Stomach (tissue), 9 donors: ENCODE measurements around the gene ZNF462. TPM values are rescaled to one million over a fixed set of nuclear protein-coding genes. Genes with fewer than 3 reads are reported as not detected.

Experiments used
- DNase-seq, 2 donors: peaks; one replicate each; pipeline versions ENCODE4 v3.0.0 to v3.0.0-alpha.2; 2013 to 2019
- H3K27ac ChIP-seq, 5 donors: fragments of 200-600 bp in 4 of 5; sonication (generic) in 4 of 5; one replicate each; pipeline ENCODE4 v1.5.1; 2013 to 2019; ENCODE audit warnings: mild to moderate bottlenecking in 1 of 5, moderate library complexity in 1 of 5
- H3K27me3 ChIP-seq, 3 donors: fragments of 200-600 bp; sonication (generic); one replicate each; pipeline ENCODE4 v1.5.1; 2017 to 2019; ENCODE audit warnings: mixed run types in 1 of 3
- H3K36me3 ChIP-seq, 4 donors: fragments of 200-600 bp; sonication (generic); 1 replicate in 3 of 4; 2 replicates in 1 of 4; pipeline ENCODE4 v1.5.1; 2016 to 2019
- H3K4me1 ChIP-seq, 4 donors: fragments of 200-600 bp; sonication (generic); one replicate each; pipeline ENCODE4 v1.5.1; 2016 to 2019
- H3K4me3 ChIP-seq, 4 donors: fragments of 200-600 bp; sonication (generic) in 3 of 4; one replicate each; pipeline ENCODE4 v1.5.1; 2016 to 2019; ENCODE audit warnings: mild to moderate bottlenecking in 1 of 4
- H3K9me3 ChIP-seq, 4 donors: fragments of 200-600 bp; sonication (generic); one replicate each; pipeline ENCODE4 v1.5.1; 2016 to 2019
- CTCF ChIP-seq, 7 experiments: fragments of 450-650 bp in 4 of 7; fragments of 200-600 bp in 3 of 7; sonication (generic) in 3 of 7; IDR thresholded peaks; one replicate each; pipeline ENCODE4 v1.5.1; 2016 to 2019; ENCODE audit warnings: antibody characterized with exemption in 7 of 7, control low read depth in 2 of 7, mild to moderate bottlenecking in 1 of 7
- EP300 ChIP-seq: sonication (generic); formaldehyde crosslinking; IDR thresholded peaks from one replicate; pipeline ENCODE4 v1.6.1; 2017; ENCODE audit warnings: antibody characterized with exemption
- POLR2A ChIP-seq, 4 donors: fragments of 450-650 bp; IDR thresholded peaks; one replicate each; pipeline ENCODE4 v1.6.1; 2016; ENCODE audit warnings: antibody characterized with exemption in 4 of 4, control low read depth in 2 of 4, mild to moderate bottlenecking in 1 of 4, moderate library complexity in 1 of 4
- POLR2AphosphoS5 ChIP-seq, 3 donors: sonication (generic); formaldehyde crosslinking; IDR thresholded peaks; one replicate each; pipeline ENCODE4 v1.6.1; 2016; ENCODE audit warnings: antibody characterized with exemption in 3 of 3
- WGBS, 5 donors: extraction: QIAGEN DNeasy Blood & Tissue Kit in 3 of 5; methylation state at CpG; one replicate each; pipeline versions ENCODE4 v1.1.5 to v1.1.7; 2013 to 2018; 5-methylcytosine and 5-hydroxymethylcytosine counted together
- intact Hi-C: fragments of 100-400 bp; cut with DNase I; formaldehyde crosslinking; loops from one replicate; pipeline ENCODE4 v1.15.1; 2023; ENCODE audit warnings: low total_unique reads
- polyA plus RNA-seq, 3 donors: library from polyadenylated mRNA; stranded (reverse); fragments of 200-250 nt; gene quantifications; one replicate each; pipeline ENCODE4 v1.2.3, GENCODE V29; 2013
- total RNA-seq, 5 donors: library from RNA; depleted of rRNA; stranded (reverse); fragments of >200 nt; gene quantifications; one replicate each; pipeline versions ENCODE4 v1.1.0 to v1.2.3, GENCODE V29; 2014 to 2016
- donor health status: healthy with polysubstance abuse.
- donor health status: Bipolar disorder and iron deficiency.
- donor health status: healthy.

ZNF462 gene
- total and polyA plus RNA-seq, 8 donors: 0.50 to 60.1 (median 10.1) TPM

DNA sequence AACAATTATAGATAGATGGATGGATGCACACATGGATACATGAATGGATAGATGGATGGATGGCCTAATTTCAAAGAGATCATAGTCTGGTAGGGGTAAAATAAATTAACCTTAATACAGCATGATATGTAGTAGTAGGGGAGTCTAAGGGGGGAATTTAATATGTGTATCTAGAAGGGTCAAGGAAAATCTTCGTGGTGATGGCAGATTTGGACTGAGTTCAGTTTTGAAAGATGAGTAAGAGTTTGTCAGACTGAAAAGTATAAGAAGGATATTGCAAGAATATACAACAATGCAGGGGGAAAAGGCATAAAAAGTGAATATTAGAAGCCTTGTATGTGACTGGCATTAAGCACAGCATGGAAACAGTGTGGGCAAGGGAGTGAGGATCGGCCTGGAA lies 98.7 kb downstream of the ZNF462 start:
- intact Hi-C loops: no loop called here
- no peaks in the 10 kb centered on the region for H3K9me3 ChIP-seq
- H3K27me3 ChIP-seq: no peaks in the 10 kb centered on the region
- no peaks in the 10 kb centered on the region for H3K4me1 ChIP-seq
- H3K27ac ChIP-seq: no peak overlapping the region
- WGBS, 5 donors: 72 to 92% (median 84%) methylated on average over 2 of the region's 2 CpGs
- DNase-seq: no peak
- TF ChIP-seq POLR2A (IDR thresholded peaks at IDR 0.05) (no peak), EP300 (no peak)
- H3K36me3 ChIP-seq: peaks cover 0 to 6% (median 0%) of the 10 kb centered on the region in 4 donors
- H3K4me3 ChIP-seq: no peak overlapping the region

DNA sequence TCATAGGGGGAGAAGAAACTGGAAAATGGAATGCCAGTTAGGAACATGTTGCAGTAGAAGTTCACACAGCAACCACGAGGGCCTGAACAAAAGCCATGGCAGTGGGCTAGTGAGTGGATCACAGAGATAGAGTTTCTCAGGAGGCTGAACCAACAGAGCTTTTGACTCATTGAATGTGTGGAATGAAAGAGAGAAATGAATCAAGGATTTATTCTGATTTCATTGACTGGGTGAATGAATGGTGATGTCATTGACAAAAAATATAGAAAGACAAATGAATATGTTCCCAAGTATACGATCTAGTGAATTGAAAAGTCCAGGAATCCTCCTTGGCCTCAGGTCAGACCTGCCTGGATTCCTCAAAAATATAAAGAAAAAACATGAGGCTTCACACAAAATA lies 99.2 kb downstream of the ZNF462 start:
- no peak overlapping the region for H3K4me3 ChIP-seq
- no peak overlapping the region for H3K27ac ChIP-seq
- no peaks in the 10 kb centered on the region for H3K9me3 ChIP-seq
- no peak for DNase-seq
- H3K36me3 ChIP-seq: peaks cover 0 to 6% (median 0%) of the 10 kb centered on the region in 4 donors
- TF ChIP-seq CTCF (IDR thresholded peaks at IDR 0.05) (no peak), POLR2AphosphoS5 (IDR thresholded peaks at IDR 0.05) (no peak)
- H3K4me1 ChIP-seq: no peaks in the 10 kb centered on the region
- no peaks in the 10 kb centered on the region for H3K27me3 ChIP-seq
- WGBS, 5 donors: 72 to 89% (median 82%) methylated on average over 2 of the region's 2 CpGs
- intact Hi-C loops: no loop called here

DNA sequence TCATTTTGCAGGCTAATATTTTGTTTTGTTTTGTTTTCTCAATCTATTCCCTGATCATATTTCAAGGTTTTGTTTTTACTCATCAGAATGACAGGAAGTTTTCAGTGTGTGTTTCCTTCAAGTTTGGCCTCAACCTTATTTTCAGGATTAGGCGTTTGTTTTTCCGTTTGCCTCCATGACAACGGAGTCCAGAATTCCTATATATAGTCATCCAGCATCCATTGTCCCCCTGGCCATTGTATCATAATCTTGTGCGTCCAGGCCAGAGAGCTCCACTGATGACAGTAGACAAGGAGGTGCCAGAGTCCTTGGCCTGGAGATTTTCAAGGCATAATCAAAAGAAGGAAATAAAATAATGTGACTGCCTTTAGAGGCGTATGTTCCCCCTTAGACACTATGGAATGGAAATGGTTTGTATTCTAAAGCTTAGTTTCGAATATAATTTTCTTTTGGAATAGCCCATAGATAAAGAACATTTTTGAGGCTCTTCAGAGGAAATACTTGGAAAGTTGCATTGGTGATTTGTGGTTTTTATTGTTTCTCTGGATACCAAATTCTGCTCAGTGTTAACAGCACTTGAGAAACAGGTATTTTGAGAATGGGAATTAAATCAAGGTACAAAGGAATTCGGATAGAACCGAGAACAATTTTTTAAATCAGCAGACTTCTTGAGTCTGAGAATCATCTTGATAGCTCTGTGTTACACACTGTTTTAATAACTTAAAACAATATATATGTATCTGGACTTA lies 99.8 kb downstream of the ZNF462 start:
- Histone ChIP-seq H3K36me3 (peaks cover 0 to 6% (median 0%) of the 10 kb centered on the region in 4 donors), H3K9me3 (no peaks in the 10 kb centered on the region), H3K4me3 (no peak overlapping the region), H3K27me3 (no peaks in the 10 kb centered on the region), H3K27ac (no peak overlapping the region), H3K4me1 (no peaks in the 10 kb centered on the region)
- DNase-seq: peak in 1 of 2 donors; percentile 50
- intact Hi-C loops: no loop called here
- TF ChIP-seq POLR2AphosphoS5 (IDR thresholded peaks at IDR 0.05) (no peak), EP300 (no peak), POLR2A (IDR thresholded peaks at IDR 0.05) (no peak), CTCF (IDR thresholded peaks at IDR 0.05) (no peak)
- WGBS, 5 donors: 79 to 85% (median 81%) methylated on average over 8 of the region's 8 CpGs

GRCh38 chr9:106963684-106964083 lies 100.7 kb downstream of the ZNF462 start:
- no peaks in the 10 kb centered on the region for H3K9me3 ChIP-seq
- H3K27me3 ChIP-seq: no peaks in the 10 kb centered on the region
- no peak overlapping the region for H3K4me3 ChIP-seq
- H3K27ac ChIP-seq: no peak overlapping the region
- no peaks in the 10 kb centered on the region for H3K4me1 ChIP-seq
- WGBS, 5 donors: 63 to 78% (median 73%) methylated on average over 3 of the region's 3 CpGs
- no peak for DNase-seq
- intact Hi-C loops: no loop called here
- H3K36me3 ChIP-seq: no peaks in the 10 kb centered on the region
- TF ChIP-seq POLR2AphosphoS5 (IDR thresholded peaks at IDR 0.05) (no peak), EP300 (no peak)

DNA sequence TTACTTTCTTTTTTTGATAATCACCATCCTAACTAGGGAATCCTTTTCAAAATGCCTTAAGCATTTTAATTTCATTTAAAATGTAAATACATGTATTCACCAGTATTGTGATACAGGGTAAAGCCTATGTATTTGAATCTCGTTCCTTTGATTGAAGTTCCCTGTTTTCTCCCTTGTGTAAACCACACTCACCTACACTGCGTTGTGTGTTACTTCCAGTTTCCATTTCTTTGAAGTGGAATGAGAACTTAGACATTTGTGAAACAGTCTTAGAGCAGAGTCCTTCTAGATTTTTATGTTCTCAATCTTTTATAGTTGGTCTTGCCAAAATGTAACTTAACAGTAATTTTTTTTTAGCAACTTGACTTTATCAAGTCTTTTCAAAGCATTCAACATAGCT lies 101.4 kb downstream of the ZNF462 start:
- no peak overlapping the region for H3K27ac ChIP-seq
- H3K4me1 ChIP-seq: no peaks in the 10 kb centered on the region
- no peaks in the 10 kb centered on the region for H3K36me3 ChIP-seq
- peak in 1 of 2 donors; percentile 47 for DNase-seq
- no peak overlapping the region for H3K4me3 ChIP-seq
- intact Hi-C loops: no loop called here
- H3K9me3 ChIP-seq: no peaks in the 10 kb centered on the region
- 44 to 61% (median 56%) methylated on average over 2 of the region's 2 CpGs for WGBS, 5 donors
- TF ChIP-seq POLR2AphosphoS5 (IDR thresholded peaks at IDR 0.05): no peak
- no peak for TF ChIP-seq EP300
- no peak for TF ChIP-seq CTCF (IDR thresholded peaks at IDR 0.05)
- TF ChIP-seq POLR2A (IDR thresholded peaks at IDR 0.05): no peak
- H3K27me3 ChIP-seq: no peaks in the 10 kb centered on the region
